ENCODE measurements around the gene SPEN. TPM values are rescaled to one million over a fixed set of nuclear protein-coding genes. Genes with fewer than 3 reads are reported as not detected.

SPEN gene
- total and polyA plus RNA-seq, 2 of the 13 experiments (the other 11 are each of a cell fraction or from before 2014, with no cell fraction given) = 4.8 to 14.0 TPM

- TF ChIP-seq, protein P1, sequence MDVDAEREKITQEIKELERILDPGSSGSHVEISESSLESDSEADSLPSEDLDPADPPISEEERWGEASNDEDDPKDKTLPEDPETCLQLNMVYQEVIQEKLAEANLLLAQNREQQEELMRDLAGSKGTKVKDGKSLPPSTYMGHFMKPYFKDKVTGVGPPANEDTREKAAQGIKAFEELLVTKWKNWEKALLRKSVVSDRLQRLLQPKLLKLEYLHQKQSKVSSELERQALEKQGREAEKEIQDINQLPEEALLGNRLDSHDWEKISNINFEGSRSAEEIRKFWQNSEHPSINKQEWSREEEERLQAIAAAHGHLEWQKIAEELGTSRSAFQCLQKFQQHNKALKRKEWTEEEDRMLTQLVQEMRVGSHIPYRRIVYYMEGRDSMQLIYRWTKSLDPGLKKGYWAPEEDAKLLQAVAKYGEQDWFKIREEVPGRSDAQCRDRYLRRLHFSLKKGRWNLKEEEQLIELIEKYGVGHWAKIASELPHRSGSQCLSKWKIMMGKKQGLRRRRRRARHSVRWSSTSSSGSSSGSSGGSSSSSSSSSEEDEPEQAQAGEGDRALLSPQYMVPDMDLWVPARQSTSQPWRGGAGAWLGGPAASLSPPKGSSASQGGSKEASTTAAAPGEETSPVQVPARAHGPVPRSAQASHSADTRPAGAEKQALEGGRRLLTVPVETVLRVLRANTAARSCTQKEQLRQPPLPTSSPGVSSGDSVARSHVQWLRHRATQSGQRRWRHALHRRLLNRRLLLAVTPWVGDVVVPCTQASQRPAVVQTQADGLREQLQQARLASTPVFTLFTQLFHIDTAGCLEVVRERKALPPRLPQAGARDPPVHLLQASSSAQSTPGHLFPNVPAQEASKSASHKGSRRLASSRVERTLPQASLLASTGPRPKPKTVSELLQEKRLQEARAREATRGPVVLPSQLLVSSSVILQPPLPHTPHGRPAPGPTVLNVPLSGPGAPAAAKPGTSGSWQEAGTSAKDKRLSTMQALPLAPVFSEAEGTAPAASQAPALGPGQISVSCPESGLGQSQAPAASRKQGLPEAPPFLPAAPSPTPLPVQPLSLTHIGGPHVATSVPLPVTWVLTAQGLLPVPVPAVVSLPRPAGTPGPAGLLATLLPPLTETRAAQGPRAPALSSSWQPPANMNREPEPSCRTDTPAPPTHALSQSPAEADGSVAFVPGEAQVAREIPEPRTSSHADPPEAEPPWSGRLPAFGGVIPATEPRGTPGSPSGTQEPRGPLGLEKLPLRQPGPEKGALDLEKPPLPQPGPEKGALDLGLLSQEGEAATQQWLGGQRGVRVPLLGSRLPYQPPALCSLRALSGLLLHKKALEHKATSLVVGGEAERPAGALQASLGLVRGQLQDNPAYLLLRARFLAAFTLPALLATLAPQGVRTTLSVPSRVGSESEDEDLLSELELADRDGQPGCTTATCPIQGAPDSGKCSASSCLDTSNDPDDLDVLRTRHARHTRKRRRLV (CRISPR knock-in tag; IDR thresholded peaks at IDR 0.05) = no peak
- no peak for TF ChIP-seq ZBTB46 (CRISPR knock-in tag; IDR thresholded peaks at IDR 0.05; ENCODE audit: borderline replicate concordance)
- TF ChIP-seq SMYD3 (CRISPR knock-in tag; IDR thresholded peaks at IDR 0.05) = no peak
- no peak for TF ChIP-seq SUZ12 (IDR thresholded peaks at IDR 0.05; ENCODE audit: low read depth, low read length)
- no peak for TF ChIP-seq AHR (CRISPR knock-in tag; IDR thresholded peaks at IDR 0.05)
- no peak for TF ChIP-seq SKI (IDR thresholded peaks at IDR 0.05; ENCODE audit: partially characterized antibody)
- 0 out of 2 replicates have a peak, but pooled peaks have one; percentile 18 for TF ChIP-seq NRL (CRISPR knock-in tag; IDR thresholded peaks at IDR 0.05; ENCODE audit: borderline replicate concordance)
- TF ChIP-seq, protein P2, sequence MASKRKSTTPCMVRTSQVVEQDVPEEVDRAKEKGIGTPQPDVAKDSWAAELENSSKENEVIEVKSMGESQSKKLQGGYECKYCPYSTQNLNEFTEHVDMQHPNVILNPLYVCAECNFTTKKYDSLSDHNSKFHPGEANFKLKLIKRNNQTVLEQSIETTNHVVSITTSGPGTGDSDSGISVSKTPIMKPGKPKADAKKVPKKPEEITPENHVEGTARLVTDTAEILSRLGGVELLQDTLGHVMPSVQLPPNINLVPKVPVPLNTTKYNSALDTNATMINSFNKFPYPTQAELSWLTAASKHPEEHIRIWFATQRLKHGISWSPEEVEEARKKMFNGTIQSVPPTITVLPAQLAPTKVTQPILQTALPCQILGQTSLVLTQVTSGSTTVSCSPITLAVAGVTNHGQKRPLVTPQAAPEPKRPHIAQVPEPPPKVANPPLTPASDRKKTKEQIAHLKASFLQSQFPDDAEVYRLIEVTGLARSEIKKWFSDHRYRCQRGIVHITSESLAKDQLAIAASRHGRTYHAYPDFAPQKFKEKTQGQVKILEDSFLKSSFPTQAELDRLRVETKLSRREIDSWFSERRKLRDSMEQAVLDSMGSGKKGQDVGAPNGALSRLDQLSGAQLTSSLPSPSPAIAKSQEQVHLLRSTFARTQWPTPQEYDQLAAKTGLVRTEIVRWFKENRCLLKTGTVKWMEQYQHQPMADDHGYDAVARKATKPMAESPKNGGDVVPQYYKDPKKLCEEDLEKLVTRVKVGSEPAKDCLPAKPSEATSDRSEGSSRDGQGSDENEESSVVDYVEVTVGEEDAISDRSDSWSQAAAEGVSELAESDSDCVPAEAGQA (IDR thresholded peaks at IDR 0.05; ENCODE audit: low read depth) = no peak
- TF ChIP-seq, protein P2 (CRISPR knock-in tag; IDR thresholded peaks at IDR 0.05; ENCODE audit: borderline replicate concordance) = no peak
- no peak for TF ChIP-seq ATF2 (CRISPR knock-in tag; IDR thresholded peaks at IDR 0.05)
- no peak for TF ChIP-seq ZBTB21 (CRISPR knock-in tag; IDR thresholded peaks at IDR 0.05)
- TF ChIP-seq TMF1 (CRISPR knock-in tag; IDR thresholded peaks at IDR 0.05; ENCODE audit: low read depth) = 0 out of 2 replicates have a peak, but pooled peaks have one; percentile 0
- no peak for TF ChIP-seq AKAP8 (CRISPR knock-in tag; IDR thresholded peaks at IDR 0.05)
- TF ChIP-seq FLYWCH1 (CRISPR knock-in tag; IDR thresholded peaks at IDR 0.05) = no peak
Measured at GRCh38 chr1:15848143-15848928, 829 bp downstream of the SPEN start (continued).
